Ovary (tissue), 3 donors: ENCODE measurements around the gene PHACTR1.

Experiments
- POLR2A ChIP-seq: fragments of 450-650 bp; IDR thresholded peaks from one replicate; pipeline ENCODE4 v1.6.1; 2017; ENCODE audit warnings: antibody characterized with exemption, mild to moderate bottlenecking, moderate library complexity
- TF ChIP-seq, protein P1 (sequence below), 3 donors: fragments of 450-650 bp in 2 of 3; fragments of 200-600 bp in 1 of 3; IDR thresholded peaks; one replicate each; pipeline versions ENCODE4 v1.5.1 to v1.8.0; 2016 to 2022; ENCODE audit warnings: antibody characterized with exemption in 3 of 3, mild to moderate bottlenecking in 1 of 3
- donor health status: DM: no; HTN: no; CAD: no.

DNA sequence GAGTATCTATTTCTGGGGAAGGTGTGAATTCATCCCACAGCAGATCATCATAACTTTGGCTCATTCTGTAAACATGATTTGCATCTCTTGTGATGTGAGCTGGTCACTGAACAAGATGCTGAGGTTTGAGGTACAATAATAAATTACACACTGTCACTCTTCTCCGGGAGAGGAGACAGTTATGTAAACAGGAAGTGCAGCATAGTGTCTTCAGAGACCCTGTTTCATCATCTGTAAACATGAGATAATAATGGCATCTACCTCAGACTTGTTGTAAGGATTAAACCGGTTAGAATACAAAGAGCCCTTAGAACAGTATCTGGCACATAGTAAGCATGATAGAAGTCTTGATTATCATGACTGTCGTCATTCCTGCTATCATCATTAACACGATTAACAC, 486.6 kb downstream of the PHACTR1 start:
- TF ChIP-seq, protein P1, sequence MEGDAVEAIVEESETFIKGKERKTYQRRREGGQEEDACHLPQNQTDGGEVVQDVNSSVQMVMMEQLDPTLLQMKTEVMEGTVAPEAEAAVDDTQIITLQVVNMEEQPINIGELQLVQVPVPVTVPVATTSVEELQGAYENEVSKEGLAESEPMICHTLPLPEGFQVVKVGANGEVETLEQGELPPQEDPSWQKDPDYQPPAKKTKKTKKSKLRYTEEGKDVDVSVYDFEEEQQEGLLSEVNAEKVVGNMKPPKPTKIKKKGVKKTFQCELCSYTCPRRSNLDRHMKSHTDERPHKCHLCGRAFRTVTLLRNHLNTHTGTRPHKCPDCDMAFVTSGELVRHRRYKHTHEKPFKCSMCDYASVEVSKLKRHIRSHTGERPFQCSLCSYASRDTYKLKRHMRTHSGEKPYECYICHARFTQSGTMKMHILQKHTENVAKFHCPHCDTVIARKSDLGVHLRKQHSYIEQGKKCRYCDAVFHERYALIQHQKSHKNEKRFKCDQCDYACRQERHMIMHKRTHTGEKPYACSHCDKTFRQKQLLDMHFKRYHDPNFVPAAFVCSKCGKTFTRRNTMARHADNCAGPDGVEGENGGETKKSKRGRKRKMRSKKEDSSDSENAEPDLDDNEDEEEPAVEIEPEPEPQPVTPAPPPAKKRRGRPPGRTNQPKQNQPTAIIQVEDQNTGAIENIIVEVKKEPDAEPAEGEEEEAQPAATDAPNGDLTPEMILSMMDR (IDR thresholded peaks at IDR 0.05): no peak
- no peak for TF ChIP-seq POLR2A
